HCT116 (cell line): ENCODE data around the gene RANBP1. TPM values are rescaled to one million over a fixed set of nuclear protein-coding genes. Genes with fewer than 3 reads are reported as not detected.

Source experiments
- ATF3 ChIP-seq: IDR thresholded peaks from 2 replicates; pipeline ENCODE4 v1.6.1; 2012
- CBX3 ChIP-seq: IDR thresholded peaks from 2 replicates; pipeline ENCODE4 v1.6.1; 2012; ENCODE audit warnings: low read depth
- CTCF ChIP-seq, 3 experiments: fragments of 200-600 bp in 1 of 3; sonication (generic) in 1 of 3; IDR thresholded peaks in 2 of 3; conservative IDR thresholded peaks in 1 of 3; 2 replicates each; pipeline ENCODE4 v1.5.1; 2012 to 2017; ENCODE audit warnings: low read depth in 2 of 3, low read length in 2 of 3, antibody characterized with exemption in 1 of 3, borderline replicate concordance in 1 of 3, control low read depth in 1 of 3, mild to moderate bottlenecking in 1 of 3, mixed read lengths in 1 of 3, mixed run types in 1 of 3, moderate library complexity in 1 of 3; ENCODE audit not compliant: insufficient read depth in 1 of 3
- ELF1 ChIP-seq: IDR thresholded peaks from 2 replicates; pipeline ENCODE4 v1.6.1; 2012; ENCODE audit warnings: low read depth, borderline replicate concordance
- EZH2 ChIP-seq: fragments of 200-600 bp; sonication (generic); IDR thresholded peaks from 2 replicates; pipeline ENCODE4 v1.6.1; 2017; ENCODE audit warnings: antibody characterized with exemption, mixed run types
- EZH2phosphoT487 ChIP-seq: fragments of 200-600 bp; IDR thresholded peaks from 2 replicates; pipeline ENCODE4 v1.6.1; 2018; ENCODE audit warnings: antibody characterized with exemption, borderline replicate concordance
- FOSL1 ChIP-seq: IDR thresholded peaks from 2 replicates; pipeline ENCODE4 v1.6.1; 2012; ENCODE audit warnings: low read depth
- REST ChIP-seq: IDR thresholded peaks from 2 replicates; pipeline ENCODE4 v1.6.1; 2012; ENCODE audit warnings: low read depth
- SIN3A ChIP-seq: IDR thresholded peaks from 2 replicates; pipeline ENCODE4 v1.6.1; 2012; ENCODE audit warnings: low read depth
- SP1 ChIP-seq: IDR thresholded peaks from 2 replicates; pipeline ENCODE4 v1.6.1; 2012; ENCODE audit warnings: low read depth
- SRF ChIP-seq: IDR thresholded peaks from 2 replicates; pipeline ENCODE4 v1.6.1; 2012; ENCODE audit warnings: low read depth
- TCF7L2 ChIP-seq: IDR thresholded peaks from 2 replicates; pipeline ENCODE4 v1.7.0; 2011; ENCODE audit warnings: borderline replicate concordance, inconsistent platforms; ENCODE audit not compliant: insufficient read depth, insufficient read length; ENCODE audit errors: extremely low read depth
- YY1 ChIP-seq: IDR thresholded peaks from 2 replicates; pipeline ENCODE4 v1.6.1; 2011; ENCODE audit warnings: low read length, low read depth, moderate library complexity, mild to moderate bottlenecking; ENCODE audit not compliant: insufficient replicate concordance; ENCODE audit errors: extremely low read depth
- ZFX ChIP-seq: fragments of 450-650 bp; IDR thresholded peaks from 2 replicates; pipeline ENCODE4 v1.6.1; 2017
- ZNF274 ChIP-seq: fragments of 200-500 bp; sonication (Bioruptor generic); IDR thresholded peaks from 2 replicates; pipeline ENCODE4 v1.6.1; 2014; ENCODE audit warnings: mild to moderate bottlenecking, low read depth, low read length, inconsistent platforms
- total RNA-seq: library from RNA; stranded (reverse); gene quantifications from one replicate; pipeline ENCODE4 v1.2.1, GENCODE V29; 2021; ENCODE audit not compliant: unreplicated experiment

Gene RANBP1
- total RNA-seq, 1 experiment from 2014 or later = 351 TPM

GRCh38 chr22:20079745-20080444, 36.0 kb upstream of the RANBP1 start, which contains the start of gene DGCR8 (continued):
- no peak for TF ChIP-seq REST
- TF ChIP-seq ELF1 = no peak
- no peak for TF ChIP-seq CTCF (IDR thresholded peaks at IDR 0.05 in 2 of 3, conservative IDR thresholded peaks at IDR 0.05 in 1 of 3; ENCODE audit: borderline replicate concordance in 1 of 3, insufficient read depth in 1 of 3, low read depth in 2 of 3, low read length in 2 of 3)
- TF ChIP-seq YY1 = peak; percentile 67
- TF ChIP-seq EZH2phosphoT487 = no peak
- peak; percentile 37 for TF ChIP-seq TCF7L2
- no peak for TF ChIP-seq ZNF274
- no peak for TF ChIP-seq EZH2
- no peak for TF ChIP-seq FOSL1
- TF ChIP-seq SRF = no peak
- TF ChIP-seq CBX3 = peak; percentile 77
- TF ChIP-seq SP1 = peak; percentile 71
- no peak for TF ChIP-seq ATF3
- TF ChIP-seq ZFX = peak; percentile 96
- peak; percentile 86 for TF ChIP-seq SIN3A
- TF ChIP-seq, all 23 proteins: peak for 9
